HepG2 (cell line): ENCODE data around the gene LCE2C. TPM values are rescaled to one million over a fixed set of nuclear protein-coding genes. Genes with fewer than 3 reads are reported as not detected.
"Not testable (repeated sequence)": the region's sequence is repeated elsewhere in the genome, so short reads cannot be mapped to it uniquely, and the experiment has no call there.

Experiments used
- ATAC-seq: fragments of 200-7000 bp; cut with Tn5 transposase; 3 replicates; pipeline ENCODE4 v1.9.1; 2020; ENCODE audit warnings: mild to moderate bottlenecking, moderate library complexity
- BruUV-seq: library from RNA; stranded (reverse); fragments of 400-500 nt; replicated peaks from 2 replicates; lab custom pipeline; 2021; lab: Mats Ljungman, UMichigan
- CTCF ChIA-PET: fragments of 300-600 bp; formaldehyde crosslinking; extraction: SDS; loops from one replicate; lab custom pipeline; 2021; ENCODE audit warnings: low total read pairs, inconsistent platforms, low intra/inter-chr PET ratio; lab: Yijun Ruan, JAX
- POLR2A ChIA-PET: fragments of 350-600 bp; sonication (Branson Sonifier 250); formaldehyde crosslinking; loops from one replicate; lab custom pipeline; 2020; ENCODE audit warnings: antibody characterized with exemption, inconsistent platforms; lab: Yijun Ruan, JAX
- DNase-seq: peaks from one replicate; pipeline ENCODE4 v3.0.0-alpha.2; 2015; ENCODE audit warnings: low spot score
- FAIRE-seq: peaks from 3 replicates; lab custom pipeline; 2011; peaks lifted over from hg19 to GRCh38; lab: Jason Lieb, UNC
- H2AFZ ChIP-seq: one replicate; pipeline ENCODE4 v1.6.1; 2011; ENCODE audit warnings: low read length, inconsistent platforms
- H3K27ac ChIP-seq: fragments of 300-600 bp; 3 replicates; pipeline ENCODE4 v1.8.0; 2011; ENCODE audit warnings: mixed run types, mild to moderate bottlenecking, mixed read lengths, low read length, inconsistent platforms; ENCODE audit not compliant: insufficient read depth; ENCODE audit errors: extremely low read length
- H3K27me3 ChIP-seq, 2 experiments: fragments of 200-600 bp in 1 of 2; 2 replicates in 1 of 2; 3 replicates in 1 of 2; pipeline versions ENCODE4 v1.6.0 to v1.8.0; 2011; ENCODE audit warnings: low read length in 2 of 2, mild to moderate bottlenecking in 2 of 2, moderate library complexity in 2 of 2, inconsistent platforms in 1 of 2; ENCODE audit not compliant: insufficient read depth in 2 of 2, control insufficient read depth in 1 of 2
- H3K36me3 ChIP-seq, 2 experiments: fragments of 200-600 bp in 1 of 2; replicated peaks in 1 of 2; 2 replicates in 1 of 2; 3 replicates in 1 of 2; pipeline versions ENCODE4 v1.5.1 to v1.8.0; 2011; ENCODE audit warnings: low read length in 2 of 2, inconsistent platforms in 1 of 2; ENCODE audit not compliant: insufficient read depth in 2 of 2, control insufficient read depth in 1 of 2
- H3K4me1 ChIP-seq: 2 replicates; pipeline ENCODE4 v1.5.1; 2012; ENCODE audit warnings: low read length, inconsistent platforms; ENCODE audit not compliant: insufficient read depth
- H3K4me2 ChIP-seq: 2 replicates; pipeline ENCODE4 v1.6.0; 2011; ENCODE audit warnings: low read depth, low read length, inconsistent platforms
- H3K4me3 ChIP-seq, 3 experiments: fragments of 200-600 bp in 1 of 3; sonication (generic), shearing (Covaris generic) in 1 of 3; replicated peaks in 1 of 3; 2 replicates each; pipeline ENCODE4 v1.5.1; 2011 to 2016; ENCODE audit warnings: low read length in 3 of 3, inconsistent platforms in 2 of 3, low read depth in 2 of 3, mild to moderate bottlenecking in 2 of 3, control low read depth in 1 of 3, mixed read lengths in 1 of 3; ENCODE audit not compliant: insufficient read depth in 1 of 3
- H3K79me2 ChIP-seq: one replicate; pipeline ENCODE4 v1.6.1; 2011; ENCODE audit warnings: low read length, inconsistent platforms; ENCODE audit not compliant: insufficient read depth
- H3K9ac ChIP-seq: 2 replicates; pipeline ENCODE4 v1.6.0; 2011; ENCODE audit warnings: mild to moderate bottlenecking, low read depth, low read length, inconsistent platforms; ENCODE audit not compliant: insufficient read depth
- H3K9me3 ChIP-seq: 2 replicates; pipeline ENCODE4 v1.5.1; 2012; ENCODE audit warnings: mild to moderate bottlenecking, low read length
- H4K20me1 ChIP-seq: 2 replicates; pipeline ENCODE4 v1.6.0; 2011; ENCODE audit warnings: inconsistent platforms, mild to moderate bottlenecking, low read length, moderate library complexity; ENCODE audit not compliant: insufficient read depth
- BCLAF1 ChIP-seq: fragments of 450-650 bp; IDR thresholded peaks from 2 replicates; pipeline ENCODE4 v1.6.1; 2017; ENCODE audit warnings: mild to moderate bottlenecking
- CEBPG ChIP-seq: IDR thresholded peaks from 2 replicates; pipeline ENCODE4 v1.6.1; 2016
- ELF4 ChIP-seq: sonication (generic); formaldehyde crosslinking; IDR thresholded peaks from 2 replicates; pipeline ENCODE4 v1.5.0; 2020; ENCODE audit warnings: missing genetic modification reagents, mild to moderate bottlenecking, moderate library complexity, borderline replicate concordance
- KLF15 ChIP-seq: sonication (generic); formaldehyde crosslinking; IDR thresholded peaks from 2 replicates; pipeline ENCODE4 v1.8.1; 2023; ENCODE audit warnings: borderline replicate concordance, mild to moderate bottlenecking, inconsistent platforms, missing genetic modification reagents, mixed read lengths
- NFIC ChIP-seq: IDR thresholded peaks from 2 replicates; pipeline ENCODE4 v1.6.1; 2012; ENCODE audit warnings: mild to moderate bottlenecking, low read length, inconsistent platforms
- NR2F6 ChIP-seq, 2 experiments: IDR thresholded peaks; 2 replicates each; pipeline ENCODE4 v1.6.1; 2016; ENCODE audit warnings: antibody characterized with exemption in 1 of 2, mild to moderate bottlenecking in 1 of 2
- NRL ChIP-seq: sonication (generic); formaldehyde crosslinking; IDR thresholded peaks from 2 replicates; pipeline ENCODE4 v1.5.0; 2020; ENCODE audit warnings: missing genetic modification reagents, mild to moderate bottlenecking, moderate library complexity, borderline replicate concordance
- SALL1 ChIP-seq: sonication (generic); formaldehyde crosslinking; IDR thresholded peaks from 2 replicates; pipeline ENCODE4 v1.8.0; 2022; ENCODE audit warnings: mild to moderate bottlenecking, missing genetic modification reagents
- TCF12 ChIP-seq, 2 experiments: fragments of 450-650 bp in 1 of 2; sonication (generic) in 1 of 2; formaldehyde crosslinking in 1 of 2; IDR thresholded peaks; 2 replicates each; pipeline versions ENCODE4 v1.6.1 to v1.8.0; 2017 to 2022; ENCODE audit warnings: antibody characterized with exemption in 1 of 2, mild to moderate bottlenecking in 1 of 2, missing genetic modification reagents in 1 of 2, moderate library complexity in 1 of 2
- USF2 ChIP-seq, 2 experiments: sonication (generic) in 1 of 2; formaldehyde crosslinking in 1 of 2; IDR thresholded peaks; 2 replicates each; pipeline versions ENCODE4 v1.5.1 to v1.6.1; 2011 to 2020; ENCODE audit warnings: borderline replicate concordance in 1 of 2, low read depth in 1 of 2, low read length in 1 of 2, mild to moderate bottlenecking in 1 of 2, missing genetic modification reagents in 1 of 2, moderate library complexity in 1 of 2
- WGBS: methylation state at CpG from one replicate; pipeline ENCODE4 v1.1.6; 2017; ENCODE audit warnings: low lambda C conversion rate; 5-methylcytosine and 5-hydroxymethylcytosine counted together
- in situ Hi-C: cut with HindIII; loops from 2 replicates; pipeline ENCODE4 v1.10.0; 2017; ENCODE audit warnings: low pct_unique_long_range_greater_than_20kb; ENCODE audit not compliant: extremely low pct_ligation_motif_present
- intact Hi-C: fragments of 100-400 bp; cut with micrococcal nuclease; formaldehyde crosslinking; loops from one replicate; pipeline ENCODE4 v1.10.0; 2022; ENCODE audit not compliant: unreplicated experiment
- polyA plus RNA-seq, 8 experiments: library from polyadenylated mRNA; depleted of rRNA in 3 of 8; stranded (reverse) in 7 of 8; unstranded in 1 of 8; fragments of >200 nt; fragmentation: Illumina TruSeq in 4 of 8; extraction: Trizol in 4 of 8; gene quantifications; 2 replicates each; pipeline versions ENCODE4 v1.2.1 to v1.2.3, GENCODE V29; 2011 to 2016; ENCODE audit warnings: low read depth in 4 of 8, missing spikeins in 1 of 8, mixed read lengths in 1 of 8; ENCODE audit not compliant: insufficient read depth in 1 of 8
- total RNA-seq, 5 experiments: library from RNA; depleted of rRNA; stranded (reverse); fragments of >200 nt; fragmentation: Illumina TruSeq; extraction: Trizol; gene quantifications; 2 replicates each; pipeline ENCODE4 v1.2.3, GENCODE V29; 2016; ENCODE audit warnings: low read depth in 1 of 5

LCE2C gene
- total and polyA plus RNA-seq, 2 of the 13 experiments (the other 11 are each of a cell fraction or from before 2014, with no cell fraction given): not detected

- Histone ChIP-seq H3K9me3 (no peaks in the 10 kb centered on the region), H3K9ac (no peak overlapping the region), H3K4me2 (no peak overlapping the region), H3K27me3 (0 out of 5 replicates have a peak, but pooled peaks cover 1 to 3% of the 10 kb centered on the region in 2 experiments), H3K4me1 (no peaks in the 10 kb centered on the region), H3K4me3 (no peak overlapping the region), H3K27ac (no peak overlapping the region), H3K79me2 (no peaks in the 10 kb centered on the region), H4K20me1 (no peaks in the 10 kb centered on the region), H3K36me3 (no peaks in the 10 kb centered on the region), H2AFZ (no peak overlapping the region)
- intact Hi-C loops (no loop called here), in situ Hi-C loops (no loop called here)
- DNase-seq (no peak), ATAC-seq (no peak), FAIRE-seq (no peak)
- no TSS peak for BruUV-seq
- TF ChIP-seq USF2 (IDR thresholded peaks at IDR 0.05; ENCODE audit: low read depth, low read length): no peak
- TF ChIP-seq USF2 (CRISPR knock-in tag; IDR thresholded peaks at IDR 0.05; ENCODE audit: borderline replicate concordance): no peak
- TF ChIP-seq NRL: no peak
- TF ChIP-seq ELF4 (CRISPR knock-in tag): no peak
- TF ChIP-seq SALL1 (CRISPR knock-in tag): no peak
- no peak for TF ChIP-seq TCF12 (IDR thresholded peaks at IDR 0.05)
- no peak for TF ChIP-seq TCF12 (CRISPR knock-in tag; IDR thresholded peaks at IDR 0.05)
- no peak for TF ChIP-seq NFIC
- TF ChIP-seq BCLAF1: no peak
- TF ChIP-seq CEBPG: no peak
- no peak for TF ChIP-seq NR2F6 (IDR thresholded peaks at IDR 0.05)
- TF ChIP-seq NR2F6 (CRISPR knock-in tag; IDR thresholded peaks at IDR 0.05): no peak
- TF ChIP-seq KLF15 (CRISPR knock-in tag): no peak
- POLR2A ChIA-PET: no interaction called here
- CTCF ChIA-PET: no interaction called here
Observed at GRCh38 chr1:152683846-152684245, 8.8 kb downstream of the LCE2C start.

GRCh38 chr1:152685823-152686222, 10.7 kb downstream of the LCE2C start, which contains the start of gene LCE2B:
Gene LCE2B (plus strand): TSS chr1:152686123. CDS start chr1:152686844, 721 bp downstream.
- H3K4me3 ChIP-seq, H2AFZ ChIP-seq, DNase-seq, H3K9ac ChIP-seq, H3K4me2 ChIP-seq, H3K9me3 ChIP-seq, intact Hi-C loops, CTCF ChIA-PET, POLR2A ChIA-PET, H3K27me3 ChIP-seq, BruUV-seq, FAIRE-seq, ATAC-seq, H3K79me2 ChIP-seq, H3K36me3 ChIP-seq, in situ Hi-C loops, H3K4me1 ChIP-seq, H4K20me1 ChIP-seq, H3K27ac ChIP-seq: not testable (repeated sequence)
- 28% methylated on average over 2 of the region's 4 CpGs for WGBS
